Natural killer cell (primary cell): ENCODE data around the gene ITPR1. TPM values are rescaled to one million over a fixed set of nuclear protein-coding genes. Genes with fewer than 3 reads are reported as not detected.

Experiments
- ATAC-seq, 3 donors: fragments of 150-1000 bp in 2 of 3; fragments of 200-7000 bp in 1 of 3; cut with Tn5 transposase; 1 replicate in 1 of 3; 2 replicates in 2 of 3; pipeline ENCODE4 v1.10.0; 2021; ENCODE audit warnings: mild to moderate bottlenecking in 2 of 3, moderate library complexity in 2 of 3
- DNase-seq, 2 donors: peaks; one replicate each; pipeline versions ENCODE4 v3.0.0 to v3.0.0-alpha.2; 2013 to 2021; ENCODE audit warnings: mixed read lengths in 1 of 2
- H3K27ac ChIP-seq: one replicate; pipeline ENCODE4 v1.5.1; 2013; ENCODE audit warnings: mild to moderate bottlenecking, low read length
- H3K27me3 ChIP-seq: one replicate; pipeline ENCODE4 v1.6.1; 2013; ENCODE audit warnings: low read length; ENCODE audit not compliant: control insufficient read depth, insufficient read depth
- H3K36me3 ChIP-seq: one replicate; pipeline ENCODE4 v1.6.1; 2013; ENCODE audit warnings: low read length; ENCODE audit not compliant: control insufficient read depth, insufficient read depth
- H3K4me1 ChIP-seq: one replicate; pipeline ENCODE4 v1.6.1; 2013; ENCODE audit warnings: low read length; ENCODE audit not compliant: control insufficient read depth, insufficient read depth
- H3K4me3 ChIP-seq: one replicate; pipeline ENCODE4 v1.5.1; 2013; ENCODE audit warnings: low read length
- H3K9me3 ChIP-seq: one replicate; pipeline ENCODE4 v1.6.1; 2013; ENCODE audit warnings: low read length; ENCODE audit not compliant: control insufficient read depth, insufficient read depth
- H3K27ac Mint-ChIP-seq, 2 donors: one replicate each; pipeline ENCODE4 v1.8.0; 2022; ENCODE audit warnings: mild to moderate bottlenecking in 2 of 2, mixed read lengths in 2 of 2, moderate library complexity in 1 of 2
- H3K27me3 Mint-ChIP-seq, 2 donors: one replicate each; pipeline ENCODE4 v1.8.0; 2022; ENCODE audit warnings: low read depth in 2 of 2, mixed read lengths in 2 of 2
- H3K36me3 Mint-ChIP-seq: one replicate; pipeline ENCODE4 v1.8.0; 2022; ENCODE audit warnings: mixed read lengths
- H3K4me1 Mint-ChIP-seq, 2 donors: one replicate each; pipeline ENCODE4 v1.8.0; 2022; ENCODE audit warnings: mixed read lengths in 2 of 2
- H3K4me3 Mint-ChIP-seq: one replicate; pipeline ENCODE4 v1.8.0; 2022; ENCODE audit warnings: mild to moderate bottlenecking, moderate library complexity, mixed read lengths
- H3K9me3 Mint-ChIP-seq, 2 donors: one replicate each; pipeline ENCODE4 v1.8.0; 2022; ENCODE audit warnings: mixed read lengths in 2 of 2
- WGBS: methylation state at CpG from one replicate; pipeline ENCODE4 v1.1.7; 2013; ENCODE audit warnings: missing lambda C conversion rate; ENCODE audit not compliant: insufficient coverage; 5-methylcytosine and 5-hydroxymethylcytosine counted together
- intact Hi-C: fragments of 100-400 bp; cut with micrococcal nuclease; formaldehyde crosslinking; loops from one replicate; pipeline ENCODE4 v1.14.2; 2022
- total RNA-seq, 4 donors: library from RNA; stranded (reverse); fragments of 120-200 nt in 1 of 4; gene quantifications; one replicate each; pipeline versions ENCODE4 v1.2.3 to v1.2.4, GENCODE V29; 2013 to 2022
- TF ChIP-seq, protein P1 (sequence below): fragments of 200-600 bp; IDR thresholded peaks from one replicate; pipeline ENCODE4 v1.8.0; 2022; ENCODE audit warnings: antibody characterized with exemption

Gene ITPR1
- total RNA-seq, 3 donors from 2014 or later (not counting 1 experiment from before 2014, with no cell fraction given) = 86.7 to 123 (median 94.8) TPM

DNA sequence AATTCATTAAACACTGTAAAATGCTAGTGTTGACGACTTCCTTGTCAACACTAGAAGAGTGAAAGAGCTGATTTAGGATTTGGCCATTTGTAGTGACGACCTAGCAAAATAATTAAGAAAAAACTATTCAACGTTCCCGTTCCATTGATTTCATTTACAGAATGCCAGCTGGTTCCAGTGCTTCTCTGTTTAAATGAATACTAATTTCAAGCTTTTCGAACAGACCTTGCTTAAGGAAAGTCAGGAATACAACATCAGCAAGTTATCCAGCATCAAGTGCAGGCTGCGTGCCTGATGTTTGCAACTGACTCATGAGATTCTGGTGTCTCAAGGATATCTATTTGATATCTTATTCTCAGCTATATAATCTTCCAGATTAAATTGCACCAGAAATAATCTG, 387.7 kb downstream of the ITPR1 start:
- Mint-ChIP-seq H3K4me1 (no peaks in the 10 kb centered on the region), H3K27me3 (no peaks in the 10 kb centered on the region), H3K36me3 (no peaks in the 10 kb centered on the region), H3K27ac (no peak overlapping the region), H3K4me3 (no peak overlapping the region), H3K9me3 (no peaks in the 10 kb centered on the region)
- no peaks in the 10 kb centered on the region for H3K4me1 ChIP-seq
- no peaks in the 10 kb centered on the region for H3K27me3 ChIP-seq
- intact Hi-C loops = no loop called here
- H3K9me3 ChIP-seq = no peaks in the 10 kb centered on the region
- TF ChIP-seq, protein P1, sequence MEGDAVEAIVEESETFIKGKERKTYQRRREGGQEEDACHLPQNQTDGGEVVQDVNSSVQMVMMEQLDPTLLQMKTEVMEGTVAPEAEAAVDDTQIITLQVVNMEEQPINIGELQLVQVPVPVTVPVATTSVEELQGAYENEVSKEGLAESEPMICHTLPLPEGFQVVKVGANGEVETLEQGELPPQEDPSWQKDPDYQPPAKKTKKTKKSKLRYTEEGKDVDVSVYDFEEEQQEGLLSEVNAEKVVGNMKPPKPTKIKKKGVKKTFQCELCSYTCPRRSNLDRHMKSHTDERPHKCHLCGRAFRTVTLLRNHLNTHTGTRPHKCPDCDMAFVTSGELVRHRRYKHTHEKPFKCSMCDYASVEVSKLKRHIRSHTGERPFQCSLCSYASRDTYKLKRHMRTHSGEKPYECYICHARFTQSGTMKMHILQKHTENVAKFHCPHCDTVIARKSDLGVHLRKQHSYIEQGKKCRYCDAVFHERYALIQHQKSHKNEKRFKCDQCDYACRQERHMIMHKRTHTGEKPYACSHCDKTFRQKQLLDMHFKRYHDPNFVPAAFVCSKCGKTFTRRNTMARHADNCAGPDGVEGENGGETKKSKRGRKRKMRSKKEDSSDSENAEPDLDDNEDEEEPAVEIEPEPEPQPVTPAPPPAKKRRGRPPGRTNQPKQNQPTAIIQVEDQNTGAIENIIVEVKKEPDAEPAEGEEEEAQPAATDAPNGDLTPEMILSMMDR = no peak
- DNase-seq = no peak
- no peak overlapping the region for H3K27ac ChIP-seq
- ATAC-seq = no peak
- no peaks in the 10 kb centered on the region for H3K36me3 ChIP-seq
- 92% methylated on average over 6 of the region's 6 CpGs for WGBS
- no peak overlapping the region for H3K4me3 ChIP-seq

DNA sequence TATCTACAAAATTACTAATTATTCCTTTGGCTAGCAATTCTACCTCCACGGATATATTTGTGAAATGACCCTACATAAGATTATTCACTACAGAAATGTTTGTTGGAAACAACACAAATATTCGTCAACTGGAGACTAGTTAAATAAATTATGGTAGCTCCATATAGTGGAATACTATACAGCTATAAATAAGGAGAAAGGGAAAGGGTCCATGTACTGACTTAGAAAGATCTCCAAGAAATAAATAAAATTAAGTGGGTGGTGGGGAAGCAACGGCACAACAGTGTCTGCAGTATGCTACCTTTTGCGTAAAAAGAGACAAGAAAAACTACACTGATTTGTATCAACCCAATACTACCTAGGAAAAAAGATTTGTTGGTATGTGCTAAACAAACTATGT, 389.4 kb downstream of the ITPR1 start:
- intact Hi-C loops = no loop called here

DNA sequence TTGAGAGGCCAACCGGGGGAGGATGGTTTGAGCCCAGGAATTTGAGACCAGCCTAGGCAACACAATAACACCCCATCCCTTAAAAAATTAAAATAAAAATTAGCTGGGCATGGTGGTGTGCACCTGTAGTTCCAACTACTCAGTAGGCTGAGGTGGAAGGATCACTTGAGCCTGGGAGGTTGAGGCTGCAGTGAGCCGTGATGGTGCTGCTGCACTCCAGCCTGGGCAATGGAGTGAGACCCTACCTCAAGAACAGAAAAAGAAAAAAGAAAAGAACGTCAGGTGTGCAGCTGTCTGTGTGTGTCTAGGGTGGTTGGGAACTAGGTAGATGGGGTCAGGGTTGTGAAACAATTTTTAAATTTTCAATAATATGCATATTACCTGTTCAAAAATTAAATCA, 389.9 kb downstream of the ITPR1 start:
- ATAC-seq (no peak), DNase-seq (no peak)
- Mint-ChIP-seq H3K27me3 (no peaks in the 10 kb centered on the region), H3K27ac (no peak overlapping the region), H3K9me3 (no peaks in the 10 kb centered on the region), H3K36me3 (no peaks in the 10 kb centered on the region), H3K4me3 (no peak overlapping the region), H3K4me1 (no peaks in the 10 kb centered on the region)
- Histone ChIP-seq H3K4me1 (peaks cover under 1% of the 10 kb centered on the region), H3K36me3 (no peaks in the 10 kb centered on the region), H3K27me3 (no peaks in the 10 kb centered on the region), H3K9me3 (no peaks in the 10 kb centered on the region), H3K27ac (no peak overlapping the region), H3K4me3 (no peak overlapping the region)
- TF ChIP-seq, protein P1 = no peak
- intact Hi-C loops = no loop called here
- whole genome bisulfite sequencing = 100% methylated on average over 2 of the region's 3 CpGs

More for the DNA sequence above, 389.4 kb downstream of the ITPR1 start:
- Mint-ChIP-seq H3K36me3 (no peaks in the 10 kb centered on the region), H3K27ac (no peak overlapping the region), H3K4me1 (no peaks in the 10 kb centered on the region), H3K27me3 (no peaks in the 10 kb centered on the region), H3K9me3 (no peaks in the 10 kb centered on the region), H3K4me3 (no peak overlapping the region)
- ATAC-seq (no peak), DNase-seq (no peak)
- TF ChIP-seq, protein P1 = no peak
- no CpG with 5 or more reads among the region's 4 CpGs for WGBS
- Histone ChIP-seq H3K36me3 (no peaks in the 10 kb centered on the region), H3K4me3 (no peak overlapping the region), H3K27ac (no peak overlapping the region), H3K27me3 (no peaks in the 10 kb centered on the region), H3K4me1 (no peaks in the 10 kb centered on the region), H3K9me3 (no peaks in the 10 kb centered on the region)

DNA sequence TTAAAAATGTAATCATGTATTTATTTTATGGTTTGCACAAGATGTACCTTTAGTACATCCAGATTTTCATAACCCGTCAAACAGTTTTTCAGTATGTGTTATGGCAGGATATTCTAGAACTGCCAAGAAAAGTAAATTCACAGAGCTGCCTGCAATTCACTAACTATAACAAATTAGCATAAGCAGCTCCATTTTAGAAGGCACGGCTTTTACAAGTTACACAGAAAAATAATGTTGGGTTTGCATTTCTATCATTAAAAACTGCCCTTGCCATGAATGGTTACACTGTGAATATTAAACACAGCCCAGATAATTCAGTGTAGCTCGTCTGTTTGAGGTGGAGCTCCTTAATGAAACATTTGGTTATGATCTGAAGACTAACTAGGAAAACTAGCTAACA, 391.7 kb downstream of the ITPR1 start:
- no peaks in the 10 kb centered on the region for H3K9me3 ChIP-seq
- H3K4me3 ChIP-seq = no peak overlapping the region
- intact Hi-C loops = no loop called here
- ATAC-seq = no peak
- Mint-ChIP-seq H3K4me3 (no peak overlapping the region), H3K27me3 (no peaks in the 10 kb centered on the region), H3K9me3 (no peaks in the 10 kb centered on the region), H3K4me1 (peaks cover 14 to 15% of the 10 kb centered on the region in 2 donors), H3K36me3 (no peaks in the 10 kb centered on the region), H3K27ac (no peak overlapping the region)
- H3K27me3 ChIP-seq = no peaks in the 10 kb centered on the region
- H3K36me3 ChIP-seq = no peaks in the 10 kb centered on the region
- no peak for DNase-seq
- WGBS = 92% methylated on average over 3 of the region's 3 CpGs
- H3K4me1 ChIP-seq = peaks cover 18% of the 10 kb centered on the region
- TF ChIP-seq, protein P1 = no peak
- H3K27ac ChIP-seq = no peak overlapping the region
